NOMO-1 treated with dmso at 0.1 percent for 144 hours (cell line): ENCODE measurements around the gene PPP2R2C.

Source experiments
- DNase-seq: peaks from one replicate; lab custom pipeline; 2025; ENCODE audit not compliant: unreplicated experiment; lab: John Stamatoyannopoulos, UW

Gene PPP2R2C

GRCh38 chr4:6494431-6495295, 22.2 kb upstream of the PPP2R2C start:
- no peak for DNase-seq

DNA sequence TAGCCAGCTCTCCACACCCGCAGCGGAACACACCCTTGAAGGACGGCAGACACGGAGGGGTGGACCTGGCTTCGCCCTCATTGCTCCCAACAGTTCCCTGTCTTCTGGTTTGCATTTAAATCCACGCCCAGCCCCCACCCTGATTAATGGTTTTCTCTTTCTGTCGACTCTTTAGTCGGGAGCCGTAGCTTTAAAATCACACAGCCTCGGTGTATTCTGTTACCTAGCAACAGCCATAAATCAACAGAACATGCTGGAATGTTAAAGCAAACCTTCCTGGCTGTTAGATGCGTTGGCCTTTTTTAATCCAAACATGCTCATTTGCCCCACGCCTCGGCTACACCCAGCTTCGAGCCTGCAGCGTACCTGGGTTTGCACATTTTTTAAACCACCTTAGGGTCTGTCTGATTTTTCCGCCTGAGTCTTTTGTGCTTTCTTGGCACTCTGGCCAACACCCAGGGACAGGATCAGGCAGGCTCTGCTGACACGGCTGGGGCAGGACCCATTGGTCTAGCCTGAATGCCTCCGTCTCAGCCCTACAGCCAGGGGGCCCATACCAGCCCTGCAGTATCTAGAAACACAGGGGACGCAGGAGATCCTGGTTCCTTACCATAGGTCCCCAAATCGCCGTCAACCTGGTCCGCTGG, 21.4 kb upstream of the PPP2R2C start:
- no peak for DNase-seq

- no peak for DNase-seq
Measured at GRCh38 chr4:6492861-6493657, 20.6 kb upstream of the PPP2R2C start.

DNA sequence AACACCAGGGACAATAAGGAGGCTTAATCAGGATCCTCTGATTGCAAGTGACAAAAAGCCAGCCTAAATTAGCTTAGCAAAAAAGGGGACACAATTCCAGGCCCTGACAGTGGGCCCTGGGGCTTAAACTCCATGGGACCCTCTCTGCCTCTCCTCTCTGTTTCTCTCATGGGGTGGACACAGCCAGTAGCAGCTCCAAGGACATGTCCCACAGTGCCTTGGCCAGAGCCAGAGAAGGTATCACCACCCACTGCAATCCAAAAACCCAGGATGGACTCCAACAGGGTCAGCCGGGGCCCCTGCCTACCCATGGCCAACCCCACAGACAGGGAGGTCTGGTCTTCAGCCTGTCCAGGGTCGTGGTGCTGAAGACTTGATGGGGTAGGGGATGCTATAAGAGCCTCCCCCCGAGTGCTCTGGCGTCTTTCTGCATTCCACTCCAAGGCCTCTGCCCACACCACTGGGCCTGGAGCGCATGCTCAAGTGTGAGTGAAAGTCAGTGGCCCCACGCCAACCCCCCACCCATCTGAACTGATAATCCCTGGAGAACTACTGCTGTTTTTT, 19.7 kb upstream of the PPP2R2C start:
- no peak for DNase-seq

GRCh38 chr4:6491235-6491634, 18.8 kb upstream of the PPP2R2C start:
- no peak for DNase-seq

DNA sequence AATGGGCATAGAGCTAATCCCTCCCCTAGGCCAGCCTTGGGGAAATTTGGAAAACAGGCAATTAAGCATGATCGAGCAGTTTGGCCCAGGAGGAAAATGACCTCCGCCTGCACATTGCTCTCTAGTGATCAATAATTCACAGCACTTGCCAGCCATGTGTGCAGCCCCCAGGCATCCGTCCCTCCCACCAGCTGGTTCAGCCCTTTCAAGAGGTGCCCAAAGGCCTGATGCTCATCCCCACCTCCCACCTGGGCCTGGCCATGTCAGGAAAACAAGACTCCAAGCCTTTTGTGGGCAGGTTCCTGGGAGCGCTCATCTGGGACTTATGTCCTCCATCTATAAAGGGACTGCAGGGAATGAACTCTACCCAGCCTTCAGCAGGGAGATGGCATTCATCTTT, 17.5 kb upstream of the PPP2R2C start:
- DNase-seq = no peak

DNA sequence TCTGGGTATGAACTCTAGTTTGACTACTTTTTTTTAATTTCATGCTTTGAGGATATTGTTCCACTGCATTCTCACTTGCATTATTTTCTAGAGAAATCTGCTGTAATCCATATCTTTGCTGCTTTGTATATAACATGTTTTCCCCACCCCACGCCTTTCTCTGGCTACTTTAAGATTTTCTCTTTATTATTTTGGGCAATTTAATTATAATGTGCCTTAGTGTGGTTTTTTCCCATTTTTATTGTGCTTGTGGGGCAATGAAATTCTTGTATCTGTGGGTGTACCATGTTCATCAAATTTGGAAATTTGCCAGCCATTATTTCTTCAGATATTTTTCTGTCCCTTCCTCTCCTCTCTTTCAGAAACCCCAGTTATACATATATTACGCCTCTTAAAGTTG, 15.1 kb upstream of the PPP2R2C start:
- DNase-seq = no peak

- no peak for DNase-seq
Measured at GRCh38 chr4:6480534-6481088, 8.2 kb upstream of the PPP2R2C start.

- no peak for DNase-seq
Measured at GRCh38 chr4:6478546-6479220, 6.3 kb upstream of the PPP2R2C start.

DNA sequence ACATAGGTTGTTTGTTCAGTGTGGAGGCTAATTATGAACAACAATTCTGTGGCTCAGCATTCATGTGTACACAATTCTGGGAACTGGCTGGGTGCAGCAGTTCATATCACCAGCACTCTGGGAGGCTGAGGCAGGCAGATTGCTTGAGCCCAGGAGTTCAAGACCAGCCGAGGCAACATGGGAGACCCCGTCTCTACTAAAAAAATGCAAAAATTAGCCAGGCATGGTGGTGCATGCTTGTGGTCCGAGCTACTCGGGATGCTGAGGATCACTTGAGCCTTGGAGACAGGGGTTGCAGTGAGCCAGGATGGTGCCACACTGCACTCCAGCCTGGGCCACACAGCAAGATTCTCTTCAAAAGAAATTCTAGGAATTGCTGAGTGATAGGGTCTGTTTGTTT, 4.5 kb upstream of the PPP2R2C start:
- no peak for DNase-seq

DNA sequence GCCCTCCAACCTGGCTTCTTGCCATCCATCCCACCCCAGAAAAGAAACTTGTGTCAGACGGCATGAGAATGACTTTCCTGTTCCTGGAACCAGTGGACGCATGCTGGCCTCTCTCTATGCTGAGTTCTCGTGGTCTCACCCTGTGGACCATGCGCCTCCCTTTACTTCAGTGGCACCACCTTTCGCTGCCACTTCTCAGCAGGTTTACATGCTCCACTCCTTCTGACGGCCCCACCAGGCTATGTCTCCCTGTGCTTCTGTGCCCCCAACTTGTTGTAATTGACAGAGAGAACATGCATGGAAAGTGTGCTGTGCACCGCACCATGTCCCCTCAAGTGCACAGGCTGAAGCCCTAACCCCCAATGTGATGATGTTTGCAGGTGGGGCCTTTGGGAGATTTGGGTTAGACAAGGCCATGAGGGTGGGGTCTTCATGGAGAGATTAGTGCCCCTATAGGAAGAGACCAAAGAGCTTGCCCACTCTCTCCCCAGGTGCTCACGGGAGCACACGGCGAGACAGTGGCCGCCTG, 3.1 kb upstream of the PPP2R2C start:
- DNase-seq = no peak

- no peak for DNase-seq
Measured at GRCh38 chr4:6474705-6475457, 2.5 kb upstream of the PPP2R2C start.

DNA sequence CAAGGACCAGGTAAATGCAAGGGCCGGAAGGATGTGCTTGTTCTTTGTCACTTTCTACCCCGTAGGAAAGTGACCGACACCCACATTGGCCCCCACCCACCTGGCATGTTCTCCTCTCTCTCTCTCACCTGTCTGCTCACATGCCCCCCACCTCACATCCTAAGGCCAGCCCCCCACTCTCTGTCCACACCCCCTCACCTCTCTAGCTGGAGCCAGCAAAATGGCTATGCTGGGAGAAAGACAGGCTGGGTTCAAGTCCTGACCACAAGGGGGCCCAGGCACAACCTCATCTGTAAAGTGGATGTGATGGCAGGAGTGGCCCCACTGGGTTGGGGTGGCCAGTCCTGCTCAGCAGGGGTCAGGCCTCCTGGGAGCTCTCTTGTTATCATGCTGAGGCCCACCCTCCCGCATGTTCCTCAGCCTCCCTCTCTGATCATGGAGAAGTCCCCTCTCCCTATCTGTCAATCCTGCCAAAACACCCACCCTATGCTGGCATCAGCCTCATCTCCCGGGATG, 1.7 kb upstream of the PPP2R2C start:
- DNase-seq = no peak

- DNase-seq = no peak
Measured at GRCh38 chr4:6473264-6474052, 1.0 kb upstream of the PPP2R2C start.

DNA sequence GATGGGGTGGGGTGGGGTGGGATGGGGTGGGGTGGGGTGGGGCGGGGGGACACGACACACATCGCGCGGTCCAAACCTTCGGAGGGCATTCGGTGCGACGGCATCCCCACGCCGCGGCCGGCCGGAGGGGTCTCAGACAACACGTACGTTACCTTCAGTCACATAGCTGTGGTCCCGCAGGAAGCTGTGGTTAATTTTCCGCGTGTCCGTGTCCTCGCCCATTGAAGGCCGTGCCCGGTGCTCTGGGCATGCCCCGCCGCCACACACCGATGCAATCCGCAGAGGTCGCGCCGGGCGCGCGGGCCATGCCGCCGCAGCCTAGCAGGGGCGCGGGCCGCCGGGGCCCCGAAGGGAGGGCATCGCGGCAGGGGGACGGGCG, 417 bp downstream of the PPP2R2C start:
- no peak for DNase-seq

GRCh38 chr4:6471307-6472007, 957 bp downstream of the PPP2R2C start:
- no peak for DNase-seq

DNA sequence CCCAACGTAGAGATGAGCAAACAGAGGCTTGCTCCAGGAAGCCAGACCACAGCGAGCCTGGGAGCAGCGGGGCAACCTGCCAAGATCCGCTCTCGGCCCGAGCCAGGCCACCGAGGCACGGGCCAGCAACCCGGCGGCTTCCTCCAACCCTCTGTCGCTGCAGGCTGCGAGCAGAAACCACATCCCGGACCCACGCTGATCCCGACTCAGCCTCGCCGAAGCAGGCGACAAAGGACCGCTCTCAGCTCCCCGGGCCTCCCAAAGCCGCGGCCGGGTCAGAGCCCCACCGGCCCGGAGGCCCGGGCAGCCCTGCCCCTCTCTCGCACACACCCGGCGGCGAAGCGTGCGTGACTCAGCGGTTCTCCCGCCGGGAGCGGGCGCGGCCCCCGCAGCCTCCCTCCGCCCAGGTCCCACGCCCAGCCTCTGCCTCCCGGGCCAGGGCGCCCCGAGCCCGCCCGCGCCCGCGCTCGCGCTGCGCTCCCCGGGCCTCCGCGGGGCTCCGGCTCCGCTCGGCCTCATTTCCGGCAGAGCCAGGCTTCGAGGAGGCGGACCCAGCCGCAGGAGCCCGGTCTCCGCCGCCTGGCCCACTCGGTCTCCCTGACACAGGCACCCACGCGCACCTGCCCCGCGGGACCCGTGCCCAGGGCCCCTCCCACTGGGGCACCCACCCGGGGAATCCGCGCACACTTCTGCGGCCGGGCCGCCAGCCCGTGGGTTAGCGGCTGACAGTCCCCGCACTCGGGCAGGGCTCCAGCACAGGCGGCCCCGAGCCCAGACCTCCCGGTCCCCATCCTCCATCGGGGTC, 1.7 kb downstream of the PPP2R2C start:
- DNase-seq = no peak
